ENCODE results near the gene BLOC1S3. TPM values are rescaled to one million over a fixed set of nuclear protein-coding genes. Genes with fewer than 3 reads are reported as not detected.

Gene BLOC1S3
- polyA plus RNA-seq, 1 donor (not counting 4 experiments of a cell fraction or from before 2014, with no cell fraction given) = 5.1 TPM

DNA sequence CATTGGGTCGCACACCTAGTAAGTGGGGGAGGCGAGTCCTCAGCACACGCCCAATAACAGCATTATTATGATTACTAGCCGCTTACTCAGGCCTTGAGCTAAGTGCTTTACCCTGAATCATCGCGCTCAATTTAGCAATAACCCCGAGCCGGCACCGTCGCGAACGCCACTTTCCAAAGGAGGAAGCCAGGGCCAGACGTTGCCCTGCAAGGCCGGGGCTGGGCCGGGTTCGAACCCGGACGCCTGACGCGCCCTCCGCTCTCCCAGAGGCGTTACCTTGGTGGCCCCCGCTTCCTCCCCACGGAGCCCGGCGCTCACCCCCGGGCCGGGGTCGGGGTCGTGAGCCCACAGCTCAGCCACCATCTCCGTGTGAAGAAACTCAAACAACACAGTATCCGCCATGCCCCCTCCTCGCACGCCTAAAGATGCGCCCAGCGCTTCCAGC is 745 bp upstream of the BLOC1S3 start, which contains the start of gene TRAPPC6A:
TRAPPC6A (minus strand) TSS at position 421 of the 445 bp plus-strand sequence; CDS start at position 402, 19 bp downstream.
- peaks cover 0 to 4% of the 10 kb centered on the region in 2 experiments for H3K36me3 ChIP-seq (ENCODE audit: control insufficient read depth in 2 of 2, extremely low read depth in 1 of 2, insufficient read depth in 2 of 2, low read length in 2 of 2)
- H3K4me1 ChIP-seq (ENCODE audit: control insufficient read depth, extremely low read depth, insufficient read depth, low read length) = peaks cover 20% of the 10 kb centered on the region
- peak; percentile 23 for FAIRE-seq
- H2AFZ ChIP-seq (ENCODE audit: control insufficient read depth, low read length) = peak within 1 kb of the TSS; percentile 99
- no peaks in the 10 kb centered on the region for H3K9me1 ChIP-seq (ENCODE audit: control insufficient read depth, extremely low read depth, insufficient read depth, low read length)
- H3K4me2 ChIP-seq (ENCODE audit: control insufficient read depth, extremely low read depth, insufficient read depth, low read depth, low read length) = peak within 1 kb of the TSS; percentile 96
- H3K27me3 ChIP-seq (ENCODE audit: control insufficient read depth, extremely low read depth, insufficient read depth, low read length) = no peaks in the 10 kb centered on the region
- H4K20me1 ChIP-seq (ENCODE audit: control insufficient read depth, extremely low read depth, insufficient read depth, low read length) = no peaks in the 10 kb centered on the region
- TF ChIP-seq, protein P1, sequence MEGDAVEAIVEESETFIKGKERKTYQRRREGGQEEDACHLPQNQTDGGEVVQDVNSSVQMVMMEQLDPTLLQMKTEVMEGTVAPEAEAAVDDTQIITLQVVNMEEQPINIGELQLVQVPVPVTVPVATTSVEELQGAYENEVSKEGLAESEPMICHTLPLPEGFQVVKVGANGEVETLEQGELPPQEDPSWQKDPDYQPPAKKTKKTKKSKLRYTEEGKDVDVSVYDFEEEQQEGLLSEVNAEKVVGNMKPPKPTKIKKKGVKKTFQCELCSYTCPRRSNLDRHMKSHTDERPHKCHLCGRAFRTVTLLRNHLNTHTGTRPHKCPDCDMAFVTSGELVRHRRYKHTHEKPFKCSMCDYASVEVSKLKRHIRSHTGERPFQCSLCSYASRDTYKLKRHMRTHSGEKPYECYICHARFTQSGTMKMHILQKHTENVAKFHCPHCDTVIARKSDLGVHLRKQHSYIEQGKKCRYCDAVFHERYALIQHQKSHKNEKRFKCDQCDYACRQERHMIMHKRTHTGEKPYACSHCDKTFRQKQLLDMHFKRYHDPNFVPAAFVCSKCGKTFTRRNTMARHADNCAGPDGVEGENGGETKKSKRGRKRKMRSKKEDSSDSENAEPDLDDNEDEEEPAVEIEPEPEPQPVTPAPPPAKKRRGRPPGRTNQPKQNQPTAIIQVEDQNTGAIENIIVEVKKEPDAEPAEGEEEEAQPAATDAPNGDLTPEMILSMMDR (optimal IDR thresholded peaks at IDR 0.05 in 1 of 3, IDR thresholded peaks at IDR 0.05 in 1 of 3, conservative IDR thresholded peaks at IDR 0.05 in 1 of 3; ENCODE audit: extremely low read depth in 1 of 3, insufficient read depth in 2 of 3, low read length in 3 of 3) = no peak
- no peak for TF ChIP-seq EZH2 (IDR thresholded peaks at IDR 0.05; ENCODE audit: low read length)
- H3K27ac ChIP-seq (ENCODE audit: control insufficient read depth, insufficient read depth, low read length) = peak within 1 kb of the TSS; percentile 99
- H3K4me3 ChIP-seq (ENCODE audit: control insufficient read depth in 2 of 3, extremely low read depth in 1 of 3, insufficient read depth in 2 of 3, low read depth in 1 of 3, low read length in 3 of 3) = peak within 1 kb of the TSS; percentile 83 to 99 (median 94)
- DNase-seq (ENCODE audit: low read depth, low spot score) = peak; percentile 66
- peaks cover 20% of the 10 kb centered on the region for H3K79me2 ChIP-seq (ENCODE audit: control insufficient read depth, insufficient read depth, low read length)
- H3K9me3 ChIP-seq (ENCODE audit: control insufficient read depth, low read depth, low read length) = no peaks in the 10 kb centered on the region
- dilution Hi-C loops (cut with MboI; ENCODE audit: extremely low pct_ligation_motif_present, low sequenced_read_pairs) = no loop called here
- H3K9ac ChIP-seq (ENCODE audit: control insufficient read depth, extremely low read depth, insufficient read depth, low read length) = peak within 1 kb of the TSS; percentile 98

DNA sequence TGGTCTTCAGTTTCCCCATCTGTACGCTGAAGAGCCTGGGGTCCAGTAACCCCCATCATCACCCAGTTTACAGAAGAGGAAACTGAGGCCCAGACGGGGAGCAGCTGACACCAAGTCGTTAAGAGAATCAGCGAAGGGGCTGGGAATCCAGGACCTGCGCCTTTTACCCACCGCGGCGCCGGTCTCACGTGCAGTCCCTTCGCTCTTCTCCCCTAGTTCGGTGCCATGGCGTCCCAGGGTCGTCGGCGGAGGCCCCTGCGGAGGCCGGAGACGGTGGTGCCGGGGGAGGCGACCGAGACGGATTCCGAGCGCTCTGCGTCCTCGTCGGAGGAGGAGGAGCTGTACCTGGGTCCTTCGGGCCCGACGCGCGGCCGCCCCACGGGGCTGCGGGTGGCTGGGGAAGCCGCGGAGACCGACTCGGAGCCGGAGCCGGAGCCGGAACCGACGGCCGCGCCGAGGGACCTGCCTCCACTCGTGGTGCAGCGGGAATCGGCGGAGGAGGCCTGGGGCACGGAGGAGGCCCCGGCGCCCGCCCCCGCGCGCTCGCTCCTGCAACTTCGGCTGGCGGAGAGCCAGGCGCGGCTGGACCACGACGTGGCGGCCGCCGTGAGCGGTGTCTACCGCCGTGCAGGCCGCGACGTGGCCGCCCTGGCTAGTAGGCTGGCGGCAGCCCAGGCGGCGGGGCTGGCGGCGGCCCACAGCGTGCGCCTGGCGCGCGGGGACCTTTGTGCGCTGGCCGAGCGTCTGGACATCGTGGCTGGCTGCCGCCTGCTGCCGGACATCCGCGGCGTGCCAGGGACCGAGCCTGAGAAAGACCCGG is 698 bp downstream of the BLOC1S3 start:
- Histone ChIP-seq H3K4me3 (ENCODE audit: control insufficient read depth in 2 of 3, extremely low read depth in 1 of 3, insufficient read depth in 2 of 3, low read depth in 1 of 3, low read length in 3 of 3) (peak overlapping the region; percentile 83 to 99 (median 94)), H3K27ac (ENCODE audit: control insufficient read depth, insufficient read depth, low read length) (peak overlapping the region; percentile 99), H3K9me3 (ENCODE audit: control insufficient read depth, low read depth, low read length) (no peaks in the 10 kb centered on the region), H3K79me2 (ENCODE audit: control insufficient read depth, insufficient read depth, low read length) (peaks cover 20% of the 10 kb centered on the region), H3K36me3 (ENCODE audit: control insufficient read depth in 2 of 2, extremely low read depth in 1 of 2, insufficient read depth in 2 of 2, low read length in 2 of 2) (peaks cover 0 to 4% of the 10 kb centered on the region in 2 experiments), H3K4me2 (ENCODE audit: control insufficient read depth, extremely low read depth, insufficient read depth, low read depth, low read length) (peak overlapping the region; percentile 74), H3K4me1 (ENCODE audit: control insufficient read depth, extremely low read depth, insufficient read depth, low read length) (peaks cover 20% of the 10 kb centered on the region), H2AFZ (ENCODE audit: control insufficient read depth, low read length) (peak overlapping the region; percentile 99), H4K20me1 (ENCODE audit: control insufficient read depth, extremely low read depth, insufficient read depth, low read length) (no peaks in the 10 kb centered on the region), H3K27me3 (ENCODE audit: control insufficient read depth, extremely low read depth, insufficient read depth, low read length) (no peaks in the 10 kb centered on the region), H3K9ac (ENCODE audit: control insufficient read depth, extremely low read depth, insufficient read depth, low read length) (peak overlapping the region; percentile 95), H3K9me1 (ENCODE audit: control insufficient read depth, extremely low read depth, insufficient read depth, low read length) (no peaks in the 10 kb centered on the region)
- TF ChIP-seq EZH2 (IDR thresholded peaks at IDR 0.05; ENCODE audit: low read length) = no peak
- TF ChIP-seq, protein P1 (optimal IDR thresholded peaks at IDR 0.05 in 1 of 3, IDR thresholded peaks at IDR 0.05 in 1 of 3, conservative IDR thresholded peaks at IDR 0.05 in 1 of 3; ENCODE audit: extremely low read depth in 1 of 3, insufficient read depth in 2 of 3, low read length in 3 of 3) = no peak
- FAIRE-seq = no peak
- no peak for DNase-seq (ENCODE audit: low read depth, low spot score)
- dilution Hi-C loops (cut with MboI; ENCODE audit: extremely low pct_ligation_motif_present, low sequenced_read_pairs) = no loop called here

All from keratinocyte (primary cell).